Raji (cell line): Measurements from ENCODE around the gene COX6B2.

ENCODE experiments used
- POLR2A ChIP-seq: IDR thresholded peaks from 2 replicates; pipeline ENCODE4 v1.6.1; 2011; ENCODE audit warnings: low read depth, low read length, control low read depth; ENCODE audit not compliant: insufficient read depth

COX6B2 gene

GRCh38 chr19:55315956-55316525 is 38.5 kb downstream of the COX6B2 start:
- TF ChIP-seq POLR2A, result no peak

- TF ChIP-seq POLR2A, result no peak
Observed at GRCh38 chr19:55314396-55314795, 40.1 kb downstream of the COX6B2 start.

- TF ChIP-seq POLR2A, result no peak
Observed at GRCh38 chr19:55312621-55313512, 41.7 kb downstream of the COX6B2 start.

- TF ChIP-seq POLR2A, result no peak
Observed at GRCh38 chr19:55311797-55312196, 42.7 kb downstream of the COX6B2 start.

- no peak for TF ChIP-seq POLR2A
Observed at GRCh38 chr19:55311397-55311796, 43.1 kb downstream of the COX6B2 start.

GRCh38 chr19:55310498-55310897 is 44.0 kb downstream of the COX6B2 start:
- TF ChIP-seq POLR2A, result no peak

GRCh38 chr19:55309448-55309847 is 45.1 kb downstream of the COX6B2 start:
- TF ChIP-seq POLR2A, result no peak

- TF ChIP-seq POLR2A, result no peak
Observed at GRCh38 chr19:55308281-55308680, 46.2 kb downstream of the COX6B2 start.

- TF ChIP-seq POLR2A, result no peak
Observed at GRCh38 chr19:55306712-55307111, 47.8 kb downstream of the COX6B2 start.

- TF ChIP-seq POLR2A, result no peak
Observed at GRCh38 chr19:55305983-55306562, 48.4 kb downstream of the COX6B2 start.

GRCh38 chr19:55305491-55305890 is 49.0 kb downstream of the COX6B2 start:
- no peak for TF ChIP-seq POLR2A

GRCh38 chr19:55304980-55305379 is 49.5 kb downstream of the COX6B2 start:
- no peak for TF ChIP-seq POLR2A

- TF ChIP-seq POLR2A, result no peak
Observed at GRCh38 chr19:55304279-55304978, 50.1 kb downstream of the COX6B2 start.

- TF ChIP-seq POLR2A, result no peak
Observed at GRCh38 chr19:55303477-55303876, 51.0 kb downstream of the COX6B2 start.

- TF ChIP-seq POLR2A, result no peak
Observed at GRCh38 chr19:55302318-55302703, 52.2 kb downstream of the COX6B2 start.
